Tracheal epithelial cell (primary cell): ENCODE data around the gene UBE2QL1. TPM values are rescaled to one million over a fixed set of nuclear protein-coding genes. Genes with fewer than 3 reads are reported as not detected.

Experiments used
- total RNA-seq: library from RNA; depleted of rRNA; stranded (reverse); fragments of >200 nt; gene quantifications from 2 replicates; pipeline ENCODE4 v1.2.1, GENCODE V29; 2014

The UBE2QL1 gene
- not detected in 2 replicates for total RNA-seq

GRCh38 chr5:6448622-6449464 is at the start of gene UBE2QL1:
UBE2QL1 (plus strand) TSS chr5:6448859; CDS start chr5:6448894, 35 bp downstream.

Other genes with a start within 250 kb of the UBE2QL1 start
- 9.6 and 12.4 TPM in 2 replicates for gene MED10, start 70.3 kb upstream of the UBE2QL1 start, total RNA-seq
- 54.4 and 80.7 TPM in 2 replicates for gene NSUN2, start 184.2 kb downstream of the UBE2QL1 start, total RNA-seq
- 21.7 and 69.6 TPM in 2 replicates for gene SRD5A1, start 184.6 kb downstream of the UBE2QL1 start, total RNA-seq